H9 (cell line): ENCODE data around the gene HHAT. TPM values are rescaled to one million over a fixed set of nuclear protein-coding genes. Genes with fewer than 3 reads are reported as not detected.

Experiments
- DNase-seq: peaks from one replicate; pipeline ENCODE4 v3.0.0-alpha.2; 2017
- H2AFZ ChIP-seq: one replicate; pipeline ENCODE4 v1.6.1; 2013; ENCODE audit warnings: mild to moderate bottlenecking, low read length, control low read depth, moderate library complexity
- H2AK5ac ChIP-seq: 2 replicates; pipeline ENCODE4 v1.6.1; 2013; ENCODE audit warnings: low read length, control low read depth, mixed read lengths; ENCODE audit not compliant: insufficient read length
- H2BK120ac ChIP-seq: one replicate; pipeline ENCODE4 v1.6.1; 2013; ENCODE audit warnings: low read depth, mild to moderate bottlenecking, low read length, control low read depth, inconsistent platforms; ENCODE audit not compliant: poor library complexity, severe bottlenecking
- H2BK12ac ChIP-seq: 2 replicates; pipeline ENCODE4 v1.6.1; 2013; ENCODE audit warnings: low read length, control low read depth, mixed read lengths, low read depth; ENCODE audit not compliant: insufficient read length
- H2BK15ac ChIP-seq: 2 replicates; pipeline ENCODE4 v1.6.1; 2013; ENCODE audit warnings: low read depth, low read length, control low read depth
- H2BK20ac ChIP-seq: one replicate; pipeline ENCODE4 v1.6.1; 2013; ENCODE audit warnings: low read depth, mild to moderate bottlenecking, low read length, control low read depth, inconsistent platforms; ENCODE audit not compliant: poor library complexity, severe bottlenecking
- H2BK5ac ChIP-seq: 2 replicates; pipeline ENCODE4 v1.6.1; 2013; ENCODE audit warnings: low read length, control low read depth, mixed read lengths; ENCODE audit not compliant: insufficient read length
- H3K14ac ChIP-seq: 2 replicates; pipeline ENCODE4 v1.6.1; 2013; ENCODE audit warnings: low read length, control low read depth; ENCODE audit not compliant: insufficient read depth
- H3K18ac ChIP-seq: 2 replicates; pipeline ENCODE4 v1.6.1; 2013; ENCODE audit warnings: low read depth, mild to moderate bottlenecking, mixed read lengths, low read length, control low read depth; ENCODE audit not compliant: insufficient read length
- H3K23ac ChIP-seq: 2 replicates; pipeline ENCODE4 v1.6.1; 2013; ENCODE audit warnings: low read length, control low read depth, mixed read lengths, low read depth; ENCODE audit not compliant: insufficient read length
- H3K23me2 ChIP-seq: 2 replicates; pipeline ENCODE4 v1.6.1; 2013; ENCODE audit warnings: low read depth, mild to moderate bottlenecking, mixed read lengths, low read length, control low read depth; ENCODE audit not compliant: insufficient read length, poor library complexity, severe bottlenecking
- H3K27ac ChIP-seq: 2 replicates; pipeline ENCODE4 v1.5.1; 2013; ENCODE audit warnings: low read length, control low read depth, mixed read lengths, low read depth; ENCODE audit not compliant: insufficient read length
- H3K27me3 ChIP-seq: 2 replicates; pipeline ENCODE4 v1.6.1; 2013; ENCODE audit warnings: low read length, control low read depth, inconsistent platforms; ENCODE audit not compliant: insufficient read depth
- H3K4ac ChIP-seq: 2 replicates; pipeline ENCODE4 v1.6.1; 2013; ENCODE audit warnings: low read depth, mild to moderate bottlenecking, control low read depth, inconsistent platforms, low read length, moderate library complexity
- H3K4me1 ChIP-seq: 2 replicates; pipeline ENCODE4 v1.6.1; 2013; ENCODE audit warnings: low read length, control low read depth, inconsistent platforms; ENCODE audit not compliant: insufficient read depth
- H3K4me2 ChIP-seq: 2 replicates; pipeline ENCODE4 v1.6.1; 2013; ENCODE audit warnings: low read length, control low read depth, mixed read lengths; ENCODE audit not compliant: insufficient read length, insufficient read depth
- H3K56ac ChIP-seq: 2 replicates; pipeline ENCODE4 v1.6.1; 2013; ENCODE audit warnings: low read depth, mild to moderate bottlenecking, mixed read lengths, low read length, control low read depth; ENCODE audit not compliant: insufficient read length
- H3K79me1 ChIP-seq: 2 replicates; pipeline ENCODE4 v1.6.1; 2013; ENCODE audit warnings: low read depth, mild to moderate bottlenecking, moderate library complexity, low read length, control low read depth, inconsistent platforms; ENCODE audit not compliant: insufficient read depth, poor library complexity, severe bottlenecking
- H3K79me2 ChIP-seq: 2 replicates; pipeline ENCODE4 v1.6.1; 2013; ENCODE audit warnings: low read length, control low read depth, inconsistent platforms; ENCODE audit not compliant: insufficient read depth
- H3K9ac ChIP-seq: 2 replicates; pipeline ENCODE4 v1.6.1; 2013; ENCODE audit warnings: low read length, control low read depth, mixed read lengths; ENCODE audit not compliant: insufficient read length; ENCODE audit errors: extremely low read depth
- H3K9me3 ChIP-seq: one replicate; pipeline ENCODE4 v1.6.1; 2013; ENCODE audit warnings: low read depth, low read length, inconsistent platforms; ENCODE audit not compliant: control insufficient read depth
- H3T11ph ChIP-seq: one replicate; pipeline ENCODE4 v1.6.1; 2013; ENCODE audit warnings: mild to moderate bottlenecking, low read length, control low read depth, inconsistent platforms
- H4K20me1 ChIP-seq: one replicate; pipeline ENCODE4 v1.6.1; 2013; ENCODE audit not compliant: control insufficient read depth, insufficient read length, insufficient read depth
- H4K5ac ChIP-seq: 2 replicates; pipeline ENCODE4 v1.6.1; 2013; ENCODE audit warnings: low read depth, mild to moderate bottlenecking, mixed read lengths, low read length, control low read depth; ENCODE audit not compliant: insufficient read length
- H4K8ac ChIP-seq: replicated peaks from 2 replicates; pipeline ENCODE4 v1.6.1; 2013; ENCODE audit warnings: low read length, control low read depth, mixed read lengths, low read depth; ENCODE audit not compliant: insufficient read length
- H4K91ac ChIP-seq: 2 replicates; pipeline ENCODE4 v1.6.1; 2013; ENCODE audit warnings: low read depth, mild to moderate bottlenecking, moderate library complexity, mixed read lengths, low read length, control low read depth; ENCODE audit not compliant: insufficient read length
- H3K27ac Mint-ChIP-seq, 3 experiments: 2 replicates in 2 of 3; 3 replicates in 1 of 3; pipeline ENCODE4 v1.8.0; 2020 to 2021; ENCODE audit warnings: mixed read lengths in 3 of 3, mild to moderate bottlenecking in 1 of 3, moderate library complexity in 1 of 3
- H3K27me3 Mint-ChIP-seq: 2 replicates; pipeline ENCODE4 v1.8.0; 2021; ENCODE audit warnings: low read depth, mild to moderate bottlenecking, moderate library complexity, mixed read lengths
- H3K36me3 Mint-ChIP-seq, 3 experiments: 2 replicates in 2 of 3; 3 replicates in 1 of 3; pipeline ENCODE4 v1.8.0; 2020 to 2021; ENCODE audit warnings: low read depth in 3 of 3, mixed read lengths in 3 of 3; ENCODE audit not compliant: insufficient read depth in 1 of 3
- H3K4me1 Mint-ChIP-seq, 2 experiments: 2 replicates each; pipeline ENCODE4 v1.8.0; 2020; ENCODE audit warnings: mixed read lengths in 2 of 2
- H3K4me3 Mint-ChIP-seq, 2 experiments: 2 replicates in 1 of 2; 3 replicates in 1 of 2; pipeline ENCODE4 v1.8.0; 2020 to 2021; ENCODE audit warnings: mild to moderate bottlenecking in 2 of 2, mixed read lengths in 2 of 2, moderate library complexity in 1 of 2
- H3K9me3 Mint-ChIP-seq, 2 experiments: 2 replicates in 1 of 2; 3 replicates in 1 of 2; pipeline ENCODE4 v1.8.0; 2020; ENCODE audit warnings: mild to moderate bottlenecking in 2 of 2, mixed read lengths in 2 of 2, moderate library complexity in 1 of 2
- WGBS: extraction: QIAGEN DNeasy Blood & Tissue Kit; methylation state at CpG from one replicate; pipeline ENCODE4 v1.1.7; 2013; ENCODE audit warnings: missing lambda C conversion rate, low lambda C conversion rate, mixed read lengths; ENCODE audit not compliant: insufficient read length; ENCODE audit errors: extremely low coverage; 5-methylcytosine and 5-hydroxymethylcytosine counted together
- total RNA-seq: library from RNA; stranded (reverse); gene quantifications from 2 replicates; pipeline ENCODE4 v1.2.1, GENCODE V29; 2021
- TF ChIP-seq, protein P1 (sequence below): fragments of 200-600 bp; sonication (generic); conservative IDR thresholded peaks from 3 replicates; pipeline ENCODE4 v1.8.0; 2021; ENCODE audit warnings: antibody characterized with exemption, mild to moderate bottlenecking

Gene HHAT
- total RNA-seq, 1 experiment from 2014 or later: 0.48 TPM

DNA sequence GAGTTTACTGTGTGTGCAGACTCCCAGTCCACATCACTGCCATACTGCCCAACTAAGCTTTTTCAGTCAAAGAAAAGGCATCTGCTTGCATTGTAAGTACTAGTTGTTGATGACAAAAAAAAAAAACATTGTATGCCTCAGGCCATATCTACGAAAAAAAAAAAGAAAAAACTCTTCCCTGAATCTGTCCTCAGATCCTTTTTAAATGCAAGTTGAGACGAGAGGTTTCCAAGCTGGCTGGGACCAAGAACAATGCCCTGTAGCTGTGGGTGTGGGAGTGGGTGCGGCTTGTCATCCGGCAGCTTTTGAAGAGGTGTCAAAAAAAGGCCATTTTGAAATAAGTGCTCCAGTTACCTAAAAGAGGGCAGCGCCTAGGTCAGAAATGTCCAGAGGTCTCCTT lies 29.2 kb upstream of the HHAT start:
- TF ChIP-seq, protein P1, sequence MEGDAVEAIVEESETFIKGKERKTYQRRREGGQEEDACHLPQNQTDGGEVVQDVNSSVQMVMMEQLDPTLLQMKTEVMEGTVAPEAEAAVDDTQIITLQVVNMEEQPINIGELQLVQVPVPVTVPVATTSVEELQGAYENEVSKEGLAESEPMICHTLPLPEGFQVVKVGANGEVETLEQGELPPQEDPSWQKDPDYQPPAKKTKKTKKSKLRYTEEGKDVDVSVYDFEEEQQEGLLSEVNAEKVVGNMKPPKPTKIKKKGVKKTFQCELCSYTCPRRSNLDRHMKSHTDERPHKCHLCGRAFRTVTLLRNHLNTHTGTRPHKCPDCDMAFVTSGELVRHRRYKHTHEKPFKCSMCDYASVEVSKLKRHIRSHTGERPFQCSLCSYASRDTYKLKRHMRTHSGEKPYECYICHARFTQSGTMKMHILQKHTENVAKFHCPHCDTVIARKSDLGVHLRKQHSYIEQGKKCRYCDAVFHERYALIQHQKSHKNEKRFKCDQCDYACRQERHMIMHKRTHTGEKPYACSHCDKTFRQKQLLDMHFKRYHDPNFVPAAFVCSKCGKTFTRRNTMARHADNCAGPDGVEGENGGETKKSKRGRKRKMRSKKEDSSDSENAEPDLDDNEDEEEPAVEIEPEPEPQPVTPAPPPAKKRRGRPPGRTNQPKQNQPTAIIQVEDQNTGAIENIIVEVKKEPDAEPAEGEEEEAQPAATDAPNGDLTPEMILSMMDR: no peak
- H3K23ac ChIP-seq: no peak overlapping the region
- H3K4me1 Mint-ChIP-seq: peaks cover 30 to 37% of the 10 kb centered on the region in 2 experiments
- H4K20me1 ChIP-seq: no peaks in the 10 kb centered on the region
- H3K79me1 ChIP-seq: no peaks in the 10 kb centered on the region
- no peak overlapping the region for H3K27ac ChIP-seq
- peaks cover 4% of the 10 kb centered on the region for H3K27me3 Mint-ChIP-seq
- no peak overlapping the region for H3K9ac ChIP-seq
- DNase-seq: no peak
- peaks cover 3 to 5% of the 10 kb centered on the region in 2 experiments; a peak in 3 of 5 replicates for H3K9me3 Mint-ChIP-seq
- no peaks in the 10 kb centered on the region for H3K9me3 ChIP-seq
- no peak overlapping the region for H4K91ac ChIP-seq
- H2BK20ac ChIP-seq: no peak overlapping the region
- peaks cover 1 to 4% (median 2%) of the 10 kb centered on the region in 3 experiments; a peak in 1 of 7 replicates for H3K36me3 Mint-ChIP-seq
- H3K4me3 Mint-ChIP-seq: no peak overlapping the region
- H3K4me2 ChIP-seq: no peak overlapping the region
- H3K79me2 ChIP-seq: no peaks in the 10 kb centered on the region; the same call in 1 of the 2 replicates
- H3K14ac ChIP-seq: no peak overlapping the region
- no peaks in the 10 kb centered on the region for H3K23me2 ChIP-seq
- H3K27ac Mint-ChIP-seq: no peak overlapping the region
- no CpG with 5 or more reads among the region's 5 CpGs for WGBS
- no peaks in the 10 kb centered on the region for H3K27me3 ChIP-seq
- no peak overlapping the region for H4K5ac ChIP-seq
- no peak overlapping the region for H2AK5ac ChIP-seq
- H3K4me1 ChIP-seq: no peaks in the 10 kb centered on the region
- H2BK12ac ChIP-seq: no peak overlapping the region
- no peak overlapping the region for H3K56ac ChIP-seq
- H3T11ph ChIP-seq: no peak overlapping the region
- no peak overlapping the region for H4K8ac ChIP-seq
- no peak overlapping the region for H2BK15ac ChIP-seq
- H2AFZ ChIP-seq: no peak overlapping the region
- H2BK5ac ChIP-seq: no peak overlapping the region
- H3K18ac ChIP-seq: no peak overlapping the region
- H2BK120ac ChIP-seq: no peak overlapping the region
- H3K4ac ChIP-seq: no peak overlapping the region
